Type B pancreatic cell (in vitro differentiated cells): ENCODE results near the gene ATF2. TPM values are rescaled to one million over a fixed set of nuclear protein-coding genes. Genes with fewer than 3 reads are reported as not detected.

Source experiments
- DNase-seq: peaks from one replicate; pipeline ENCODE4 v3.0.0; 2021; ENCODE audit warnings: mixed read lengths; ENCODE audit not compliant: unreplicated experiment; ENCODE audit errors: extremely low spot score
- H3K27ac Mint-ChIP-seq: 2 replicates; pipeline ENCODE4 v1.8.0; 2021; ENCODE audit warnings: mild to moderate bottlenecking, mixed read lengths
- H3K27me3 Mint-ChIP-seq: 2 replicates; pipeline ENCODE4 v1.8.0; 2021; ENCODE audit warnings: mixed read lengths
- H3K36me3 Mint-ChIP-seq: 2 replicates; pipeline ENCODE4 v1.8.0; 2021; ENCODE audit warnings: mixed read lengths
- H3K4me1 Mint-ChIP-seq: one replicate; pipeline ENCODE4 v1.8.0; 2021; ENCODE audit warnings: mixed read lengths; ENCODE audit not compliant: unreplicated experiment
- H3K4me3 Mint-ChIP-seq: 2 replicates; pipeline ENCODE4 v1.8.0; 2021; ENCODE audit warnings: mild to moderate bottlenecking, mixed read lengths
- H3K9me3 Mint-ChIP-seq: 2 replicates; pipeline ENCODE4 v1.8.0; 2021; ENCODE audit warnings: mixed read lengths
- CTCF ChIP-seq: fragments of 200-600 bp; sonication (generic); conservative IDR thresholded peaks from 2 replicates; pipeline ENCODE4 v1.5.0; 2021; ENCODE audit warnings: antibody characterized with exemption, mild to moderate bottlenecking
- total RNA-seq: library from RNA; stranded (reverse); gene quantifications from 2 replicates; pipeline ENCODE4 v1.2.1, GENCODE V29; 2021; ENCODE audit warnings: low replicate concordance

The ATF2 gene
- total RNA-seq, 1 donor from 2014 or later: 56.1 TPM

- Mint-ChIP-seq H3K27ac (peak overlapping the region; percentile 84), H3K4me1 (peaks cover 14% of the 10 kb centered on the region), H3K9me3 (peaks cover 7% of the 10 kb centered on the region), H3K36me3 (peaks cover 16% of the 10 kb centered on the region), H3K27me3 (no peaks in the 10 kb centered on the region), H3K4me3 (peak overlapping the region; percentile 93)
- TF ChIP-seq CTCF: no peak
- DNase-seq: no peak
These were observed 13.9 kb upstream of the ATF2 start for GRCh38 chr2:175181877-175182308.

- DNase-seq: peak; percentile 93
- H3K9me3 Mint-ChIP-seq: peaks cover 7% of the 10 kb centered on the region
- H3K27me3 Mint-ChIP-seq: no peaks in the 10 kb centered on the region
- peak within 1 kb of the TSS; percentile 84 for H3K27ac Mint-ChIP-seq
- TF ChIP-seq CTCF: peak; percentile 42
- H3K36me3 Mint-ChIP-seq: peaks cover 21% of the 10 kb centered on the region
- H3K4me1 Mint-ChIP-seq: peaks cover 14% of the 10 kb centered on the region
- peak within 1 kb of the TSS; percentile 93 for H3K4me3 Mint-ChIP-seq
These were observed 13.3 kb upstream of the ATF2 start, which contains the start of gene ATP5MC3 for GRCh38 chr2:175181104-175181876. Gene ATP5MC3 (minus strand): TSS chr2:175181710. CDS start chr2:175181393, 317 bp downstream.

- Mint-ChIP-seq H3K4me3 (peak overlapping the region; percentile 93), H3K9me3 (peaks cover 7% of the 10 kb centered on the region), H3K36me3 (peaks cover 21% of the 10 kb centered on the region), H3K27ac (peak overlapping the region; percentile 84), H3K4me1 (peaks cover 14% of the 10 kb centered on the region), H3K27me3 (no peaks in the 10 kb centered on the region)
- DNase-seq: no peak
- TF ChIP-seq CTCF: no peak
These were observed 12.7 kb upstream of the ATF2 start for GRCh38 chr2:175180701-175181103.

- no peak overlapping the region for H3K4me3 Mint-ChIP-seq
- DNase-seq: no peak
- H3K9me3 Mint-ChIP-seq: peaks cover 2% of the 10 kb centered on the region
- H3K27ac Mint-ChIP-seq: no peak overlapping the region
- peaks cover 21% of the 10 kb centered on the region for H3K36me3 Mint-ChIP-seq
- H3K27me3 Mint-ChIP-seq: no peaks in the 10 kb centered on the region
- TF ChIP-seq CTCF: no peak
- H3K4me1 Mint-ChIP-seq: peaks cover 10% of the 10 kb centered on the region
These were observed 8.6 kb upstream of the ATF2 start for GRCh38 chr2:175176624-175177023.

GRCh38 chr2:175175896-175176295 lies 7.9 kb upstream of the ATF2 start:
- no peak for DNase-seq
- peaks cover 8% of the 10 kb centered on the region for H3K4me1 Mint-ChIP-seq
- no peak for TF ChIP-seq CTCF
- peaks cover 18% of the 10 kb centered on the region for H3K36me3 Mint-ChIP-seq
- H3K27ac Mint-ChIP-seq: no peak overlapping the region
- H3K27me3 Mint-ChIP-seq: no peaks in the 10 kb centered on the region
- H3K9me3 Mint-ChIP-seq: no peaks in the 10 kb centered on the region
- H3K4me3 Mint-ChIP-seq: no peak overlapping the region
